A549 (cell line): ENCODE data around the gene HOXB5. TPM values are rescaled to one million over a fixed set of nuclear protein-coding genes. Genes with fewer than 3 reads are reported as not detected.
A peak's percentile ranks its signal among the peaks of the same experiment; 100 is the strongest.

Source experiments
- ATAC-seq, 2 experiments: fragments of 200-7000 bp in 1 of 2; fragments of >200 bp in 1 of 2; cut with Nextera tagmentation in 1 of 2; cut with Tn5 transposase in 1 of 2; 3 replicates each; pipeline versions ENCODE4 v1.8.0 to v1.9.1; 2018 to 2020; ENCODE audit warnings: mild to moderate bottlenecking in 1 of 2, moderate library complexity in 1 of 2
- CTCF ChIA-PET: fragments of 300-600 bp; sonication (Branson Sonifier 250); formaldehyde crosslinking; extraction: SDS; loops from one replicate; lab custom pipeline; 2021; ENCODE audit warnings: antibody characterized with exemption, inconsistent platforms; lab: Yijun Ruan, JAX
- POLR2A ChIA-PET: fragments of 350-600 bp; formaldehyde crosslinking; extraction: SDS; loops from one replicate; lab custom pipeline; 2021; ENCODE audit warnings: antibody characterized with exemption, inconsistent platforms; lab: Yijun Ruan, JAX
- DNase-seq, 2 experiments: peaks; one replicate each; pipeline versions ENCODE4 v3.0.0 to v3.0.0-alpha.2; 2011 to 2016; ENCODE audit warnings: low read depth in 1 of 2, low spot score in 1 of 2
- FAIRE-seq: peaks from 2 replicates; lab custom pipeline; 2011; peaks lifted over from hg19 to GRCh38; lab: Jason Lieb, UNC
- H3K27ac ChIP-seq, 2 experiments: fragments of >200 bp; sonication (Bioruptor Twin); formaldehyde crosslinking; 3 replicates each; pipeline ENCODE4 v1.5.1; 2016 to 2017
- H3K4me1 ChIP-seq: fragments of >200 bp; sonication (Bioruptor Twin); formaldehyde crosslinking; 3 replicates; pipeline ENCODE4 v1.6.1; 2016
- H3K4me2 ChIP-seq: fragments of >200 bp; sonication (Bioruptor Twin); formaldehyde crosslinking; 3 replicates; pipeline ENCODE4 v1.6.1; 2016
- H3K4me3 ChIP-seq: fragments of >200 bp; sonication (Bioruptor Twin); formaldehyde crosslinking; 3 replicates; pipeline ENCODE4 v1.5.1; 2016
- H3K9me3 ChIP-seq: fragments of >200 bp; sonication (Bioruptor Twin); formaldehyde crosslinking; 3 replicates; pipeline ENCODE4 v1.6.1; 2016
- EP300 ChIP-seq, 2 experiments: fragments of >200 bp; sonication (Bioruptor Twin); formaldehyde crosslinking; IDR thresholded peaks; 2 replicates in 1 of 2; 3 replicates in 1 of 2; pipeline ENCODE4 v1.6.1; 2016 to 2017
- ESRRA ChIP-seq: fragments of 150-350 bp; IDR thresholded peaks from 2 replicates; pipeline ENCODE4 v1.6.1; 2014; ENCODE audit warnings: mild to moderate bottlenecking, low read length, borderline replicate concordance
- HEYL ChIP-seq: fragments of 250-450 bp; sonication (Bioruptor Pico); IDR thresholded peaks from 2 replicates; pipeline ENCODE4 v1.8.0; 2021; ENCODE audit warnings: mild to moderate bottlenecking, moderate library complexity
- HOXA7 ChIP-seq: fragments of 250-450 bp; sonication (Bioruptor Pico); IDR thresholded peaks from 2 replicates; pipeline ENCODE4 v1.5.0; 2020; ENCODE audit warnings: mild to moderate bottlenecking, moderate library complexity
- HOXB13 ChIP-seq: fragments of 250-450 bp; sonication (Bioruptor Pico); IDR thresholded peaks from 2 replicates; pipeline ENCODE4 v1.5.0; 2020; ENCODE audit warnings: low read depth, mild to moderate bottlenecking, moderate library complexity
- JUN ChIP-seq, 2 experiments: fragments of >200 bp; sonication (Bioruptor Twin); formaldehyde crosslinking; IDR thresholded peaks; 2 replicates in 1 of 2; 3 replicates in 1 of 2; pipeline ENCODE4 v1.6.1; 2016 to 2017
- MYC ChIP-seq: IDR thresholded peaks from 2 replicates; pipeline ENCODE4 v1.6.1; 2012; ENCODE audit warnings: mild to moderate bottlenecking, inconsistent platforms, low read length, improper control_type of control experiment, borderline replicate concordance
- NPAS2 ChIP-seq: fragments of 250-450 bp; sonication (Bioruptor Pico); IDR thresholded peaks from 2 replicates; pipeline ENCODE4 v1.8.0; 2022; ENCODE audit warnings: mild to moderate bottlenecking, moderate library complexity, borderline replicate concordance
- PHF8 ChIP-seq: fragments of 200-600 bp; sonication (generic); IDR thresholded peaks from 2 replicates; pipeline ENCODE4 v1.6.1; 2016; ENCODE audit warnings: low read depth, mild to moderate bottlenecking, antibody characterized with exemption, moderate library complexity, borderline replicate concordance
- POLR2A ChIP-seq: IDR thresholded peaks from 2 replicates; pipeline ENCODE4 v1.6.1; 2012; ENCODE audit warnings: mild to moderate bottlenecking, low read length
- POLR2AphosphoS2 ChIP-seq: conservative IDR thresholded peaks from 2 replicates; pipeline ENCODE4 v1.6.1; 2012; ENCODE audit warnings: low read length, improper control_type of control experiment, inconsistent platforms
- RNF2 ChIP-seq: fragments of 200-600 bp; sonication (generic); IDR thresholded peaks from 2 replicates; pipeline ENCODE4 v1.6.1; 2016; ENCODE audit warnings: low read depth, mild to moderate bottlenecking, antibody characterized with exemption, moderate library complexity, borderline replicate concordance
- SREBF2 ChIP-seq: fragments of 450-650 bp; IDR thresholded peaks from 2 replicates; pipeline ENCODE4 v1.6.1; 2014; ENCODE audit warnings: mild to moderate bottlenecking, moderate library complexity
- TFCP2L1 ChIP-seq: fragments of 250-450 bp; sonication (Bioruptor Pico); IDR thresholded peaks from 2 replicates; pipeline ENCODE4 v1.5.0; 2021; ENCODE audit warnings: mild to moderate bottlenecking
- ZFP36 ChIP-seq: fragments of 450-650 bp; IDR thresholded peaks from 2 replicates; pipeline ENCODE4 v1.6.1; 2014; ENCODE audit warnings: borderline replicate concordance; ENCODE audit not compliant: partially characterized antibody
- WGBS: methylation state at CpG from one replicate; pipeline ENCODE4 v1.1.6; 2017; ENCODE audit errors: missing lambda C conversion rate; 5-methylcytosine and 5-hydroxymethylcytosine counted together
- polyA plus RNA-seq, 4 experiments: library from polyadenylated mRNA; depleted of rRNA in 3 of 4; stranded (reverse); fragments of >200 nt; fragmentation: RNase III in 1 of 4; extraction: RNeasy Plus Mini Kit Qiagen cat#74134 plus additional on column Dnase treatment in 1 of 4; gene quantifications; 2 replicates in 3 of 4; 3 replicates in 1 of 4; pipeline ENCODE4 v1.2.3, GENCODE V29; 2011 to 2017
- TF ChIP-seq, protein P1 (sequence below): IDR thresholded peaks from 2 replicates; pipeline ENCODE4 v1.6.1; 2012
- TF ChIP-seq, protein P2 (sequence below): fragments of 250-450 bp; sonication (Bioruptor Pico); IDR thresholded peaks from 2 replicates; pipeline ENCODE4 v1.5.0; 2021; ENCODE audit warnings: mild to moderate bottlenecking, moderate library complexity, borderline replicate concordance
- TF ChIP-seq, protein P3 (sequence below): IDR thresholded peaks from 2 replicates; pipeline ENCODE4 v1.6.1; 2012; ENCODE audit warnings: low read depth, borderline replicate concordance
- TF ChIP-seq, protein P4 (sequence below): fragments of 200-600 bp; sonication (generic); IDR thresholded peaks from 2 replicates; pipeline ENCODE4 v1.6.1; 2016; ENCODE audit warnings: antibody characterized with exemption, mild to moderate bottlenecking, moderate library complexity
- TF ChIP-seq, protein P5 (sequence below): IDR thresholded peaks from 2 replicates; pipeline ENCODE4 v1.6.1; 2012

The HOXB5 gene
- polyA plus RNA-seq, 2 of the 4 experiments (the other 2 are of a cell fraction), result 2.5 to 3.0 TPM

DNA sequence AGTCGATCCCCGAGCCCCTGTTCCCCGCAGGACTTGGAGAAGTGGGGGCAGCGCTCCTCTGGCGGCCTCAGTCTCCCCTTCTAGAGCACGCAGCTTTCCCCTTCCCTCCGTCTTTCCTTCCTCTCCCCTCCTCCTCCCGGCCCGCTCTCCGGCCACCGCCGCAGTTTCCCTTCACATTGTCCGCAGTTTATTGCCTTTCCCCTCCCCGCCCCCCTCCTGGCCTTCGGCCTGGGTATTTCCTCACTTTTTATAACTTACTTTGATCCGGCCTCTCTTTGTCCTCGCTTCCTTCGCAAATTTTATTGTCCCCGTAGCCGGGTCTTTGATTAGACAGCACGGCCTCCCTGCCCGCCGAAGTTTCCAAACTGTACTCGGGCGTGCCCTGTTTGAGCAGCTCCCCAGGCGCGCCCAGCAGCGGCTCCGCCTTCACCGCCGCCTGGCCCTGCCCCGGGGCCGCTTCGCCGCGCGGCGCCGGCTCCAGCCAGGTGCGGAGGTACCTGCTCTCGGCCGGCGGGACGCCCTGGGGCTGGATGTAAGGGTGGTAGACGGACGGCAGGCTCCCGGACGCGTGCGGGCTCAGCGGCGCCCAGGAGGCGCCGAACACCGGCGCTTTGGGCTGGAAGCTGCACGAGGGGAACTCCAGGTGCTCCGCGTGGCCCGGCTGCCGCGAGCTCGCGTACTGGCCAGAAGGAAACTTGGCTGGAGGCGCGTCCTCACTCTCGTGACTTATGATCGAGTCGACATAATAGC, 32.1 kb upstream of the HOXB5 start:
- FAIRE-seq, result no peak
- DNase-seq, result peak; percentile 66 to 84
- peak; percentile 66 to 82 for ATAC-seq
- H3K4me1 ChIP-seq, result peaks cover 15% of the 10 kb centered on the region; the same call in 2 of the 3 replicates
- ChIA-PET CTCF (interaction anchor here (0.6 to 9.7 kb wide), 16 partner anchors 11 to 1077 kb away, joined by 3 to 118 read pairs (median 5); partner anchors contain the start of gene HOXB8), POLR2A (interaction anchor here (0.5 to 2.9 kb wide), 16 partner anchors 11 to 577 kb away, joined by 3 to 45 read pairs (median 4); partner anchors contain the start of genes HOXB8 and NFE2L1)
- peak overlapping the region; percentile 92 for H3K4me2 ChIP-seq
- under 1% methylated on average over 52 of the region's 69 CpGs for WGBS
- no peak for TF ChIP-seq ZFP36
- 0 out of 2 replicates have a peak, but pooled peaks have one; percentile 10 for TF ChIP-seq TFCP2L1 (CRISPR knock-in tag)
- TF ChIP-seq POLR2AphosphoS2, result peak; percentile 51; the same call in 1 of the 2 replicates
- peak; percentile 54; the same call in 1 of the 2 replicates for TF ChIP-seq RNF2
- TF ChIP-seq, protein P1, sequence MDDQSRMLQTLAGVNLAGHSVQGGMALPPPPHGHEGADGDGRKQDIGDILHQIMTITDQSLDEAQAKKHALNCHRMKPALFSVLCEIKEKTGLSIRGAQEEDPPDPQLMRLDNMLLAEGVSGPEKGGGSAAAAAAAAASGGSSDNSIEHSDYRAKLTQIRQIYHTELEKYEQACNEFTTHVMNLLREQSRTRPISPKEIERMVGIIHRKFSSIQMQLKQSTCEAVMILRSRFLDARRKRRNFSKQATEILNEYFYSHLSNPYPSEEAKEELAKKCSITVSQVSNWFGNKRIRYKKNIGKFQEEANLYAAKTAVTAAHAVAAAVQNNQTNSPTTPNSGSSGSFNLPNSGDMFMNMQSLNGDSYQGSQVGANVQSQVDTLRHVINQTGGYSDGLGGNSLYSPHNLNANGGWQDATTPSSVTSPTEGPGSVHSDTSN, result peak; percentile 47; the same call in 1 of the 2 replicates
- TF ChIP-seq HOXB13 (CRISPR knock-in tag), result peak; percentile 63; the same call in 1 of the 2 replicates
- peak; percentile 71; the same call in 1 of the 2 replicates for TF ChIP-seq PHF8
- TF ChIP-seq, protein P2, sequence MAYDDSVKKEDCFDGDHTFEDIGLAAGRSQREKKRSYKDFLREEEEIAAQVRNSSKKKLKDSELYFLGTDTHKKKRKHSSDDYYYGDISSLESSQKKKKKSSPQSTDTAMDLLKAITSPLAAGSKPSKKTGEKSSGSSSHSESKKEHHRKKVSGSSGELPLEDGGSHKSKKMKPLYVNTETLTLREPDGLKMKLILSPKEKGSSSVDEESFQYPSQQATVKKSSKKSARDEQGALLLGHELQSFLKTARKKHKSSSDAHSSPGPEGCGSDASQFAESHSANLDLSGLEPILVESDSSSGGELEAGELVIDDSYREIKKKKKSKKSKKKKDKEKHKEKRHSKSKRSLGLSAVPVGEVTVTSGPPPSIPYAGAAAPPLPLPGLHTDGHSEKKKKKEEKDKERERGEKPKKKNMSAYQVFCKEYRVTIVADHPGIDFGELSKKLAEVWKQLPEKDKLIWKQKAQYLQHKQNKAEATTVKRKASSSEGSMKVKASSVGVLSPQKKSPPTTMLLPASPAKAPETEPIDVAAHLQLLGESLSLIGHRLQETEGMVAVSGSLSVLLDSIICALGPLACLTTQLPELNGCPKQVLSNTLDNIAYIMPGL (CRISPR knock-in tag), result peak; percentile 80; the same call in 1 of the 2 replicates
- peak in 1 of 2 experiments; percentile 76; a peak in 2 of 5 replicates for TF ChIP-seq JUN (IDR thresholded peaks at IDR 0.05)
- no peak for TF ChIP-seq ESRRA
- TF ChIP-seq EP300 (IDR thresholded peaks at IDR 0.05), result peak in 1 of 2 experiments; percentile 9; a peak in 1 of 5 replicates
- no peak for TF ChIP-seq NPAS2
- TF ChIP-seq, protein P3, sequence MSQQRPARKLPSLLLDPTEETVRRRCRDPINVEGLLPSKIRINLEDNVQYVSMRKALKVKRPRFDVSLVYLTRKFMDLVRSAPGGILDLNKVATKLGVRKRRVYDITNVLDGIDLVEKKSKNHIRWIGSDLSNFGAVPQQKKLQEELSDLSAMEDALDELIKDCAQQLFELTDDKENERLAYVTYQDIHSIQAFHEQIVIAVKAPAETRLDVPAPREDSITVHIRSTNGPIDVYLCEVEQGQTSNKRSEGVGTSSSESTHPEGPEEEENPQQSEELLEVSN, result peak; percentile 1; the same call in 1 of the 2 replicates
- TF ChIP-seq POLR2A, result peak; percentile 45
- TF ChIP-seq MYC, result 0 out of 2 replicates have a peak, but pooled peaks have one; percentile 13
- H3K27ac ChIP-seq, result peak overlapping the region; percentile 89 to 95
- H3K9me3 ChIP-seq, result no peaks in the 10 kb centered on the region
- peak overlapping the region; percentile 72 for H3K4me3 ChIP-seq

DNA sequence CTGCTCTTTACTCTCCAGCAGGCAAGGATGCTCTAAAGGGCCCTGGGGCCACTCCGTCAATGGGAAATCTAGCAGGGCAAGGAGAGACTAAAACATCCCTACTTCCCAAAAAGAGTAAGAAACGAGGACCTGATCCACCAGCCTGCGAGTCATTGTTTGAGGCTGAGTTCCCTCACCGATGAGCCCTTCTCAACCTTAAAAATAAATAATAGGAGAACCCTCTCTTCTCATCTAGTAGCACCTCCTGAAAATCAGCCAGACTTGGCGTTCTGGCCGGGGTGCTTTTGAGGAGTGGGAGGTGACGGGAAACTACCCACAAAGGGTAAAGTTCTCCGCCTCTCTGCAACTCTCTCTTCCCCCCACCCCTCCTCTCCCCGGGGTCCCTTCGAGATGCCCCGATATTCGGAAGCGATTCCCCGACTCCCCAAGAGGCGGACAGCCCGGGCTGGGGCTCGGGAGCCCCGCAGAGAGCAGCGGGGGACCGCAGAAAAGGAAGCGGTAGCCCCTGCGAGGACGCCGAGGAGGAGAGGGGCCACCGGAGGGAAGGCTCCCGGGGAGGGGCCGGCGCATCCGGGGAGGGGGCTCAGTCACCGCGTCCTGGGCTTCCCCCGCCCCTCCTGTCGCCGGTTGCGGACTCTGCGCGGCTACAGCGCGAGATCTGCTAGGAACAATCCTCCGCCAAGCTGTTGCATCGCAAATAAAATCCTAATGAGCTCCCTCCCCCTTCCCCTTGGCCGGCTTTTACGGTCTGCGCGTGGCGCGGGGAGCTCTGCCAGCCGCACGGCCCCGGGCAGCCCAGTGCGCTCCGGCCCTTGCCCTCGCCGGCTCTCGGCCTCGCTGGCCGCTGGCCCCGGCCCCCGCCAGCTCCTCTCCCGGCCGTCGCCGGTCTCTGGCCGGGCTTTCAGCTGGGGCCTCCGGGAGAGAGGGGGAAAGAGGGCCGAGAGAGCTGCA, 31.2 kb upstream of the HOXB5 start:
- Histone ChIP-seq H3K27ac (peak overlapping the region; percentile 89 to 95), H3K9me3 (no peaks in the 10 kb centered on the region), H3K4me1 (peaks cover 15% of the 10 kb centered on the region; the same call in 2 of the 3 replicates), H3K4me2 (peak overlapping the region; percentile 92), H3K4me3 (peak overlapping the region; percentile 72)
- no peak for FAIRE-seq
- WGBS, result 19% methylated on average over 23 of the region's 66 CpGs
- POLR2A ChIA-PET, result interaction anchor here (0.5 to 2.9 kb wide), 12 partner anchors 11 to 576 kb away, joined by 3 to 45 read pairs (median 5); partner anchors contain the start of genes HOXB8 and NFE2L1
- DNase-seq, result peak; percentile 50 to 74
- CTCF ChIA-PET, result interaction anchor here (0.6 to 9.7 kb wide), 22 partner anchors 10 to 1078 kb away, joined by 3 to 118 read pairs (median 5); partner anchors contain the start of gene HOXB8
- peak; percentile 37 to 65 for ATAC-seq
- TF ChIP-seq, protein P2 (CRISPR knock-in tag), result no peak
- TF ChIP-seq, protein P4, sequence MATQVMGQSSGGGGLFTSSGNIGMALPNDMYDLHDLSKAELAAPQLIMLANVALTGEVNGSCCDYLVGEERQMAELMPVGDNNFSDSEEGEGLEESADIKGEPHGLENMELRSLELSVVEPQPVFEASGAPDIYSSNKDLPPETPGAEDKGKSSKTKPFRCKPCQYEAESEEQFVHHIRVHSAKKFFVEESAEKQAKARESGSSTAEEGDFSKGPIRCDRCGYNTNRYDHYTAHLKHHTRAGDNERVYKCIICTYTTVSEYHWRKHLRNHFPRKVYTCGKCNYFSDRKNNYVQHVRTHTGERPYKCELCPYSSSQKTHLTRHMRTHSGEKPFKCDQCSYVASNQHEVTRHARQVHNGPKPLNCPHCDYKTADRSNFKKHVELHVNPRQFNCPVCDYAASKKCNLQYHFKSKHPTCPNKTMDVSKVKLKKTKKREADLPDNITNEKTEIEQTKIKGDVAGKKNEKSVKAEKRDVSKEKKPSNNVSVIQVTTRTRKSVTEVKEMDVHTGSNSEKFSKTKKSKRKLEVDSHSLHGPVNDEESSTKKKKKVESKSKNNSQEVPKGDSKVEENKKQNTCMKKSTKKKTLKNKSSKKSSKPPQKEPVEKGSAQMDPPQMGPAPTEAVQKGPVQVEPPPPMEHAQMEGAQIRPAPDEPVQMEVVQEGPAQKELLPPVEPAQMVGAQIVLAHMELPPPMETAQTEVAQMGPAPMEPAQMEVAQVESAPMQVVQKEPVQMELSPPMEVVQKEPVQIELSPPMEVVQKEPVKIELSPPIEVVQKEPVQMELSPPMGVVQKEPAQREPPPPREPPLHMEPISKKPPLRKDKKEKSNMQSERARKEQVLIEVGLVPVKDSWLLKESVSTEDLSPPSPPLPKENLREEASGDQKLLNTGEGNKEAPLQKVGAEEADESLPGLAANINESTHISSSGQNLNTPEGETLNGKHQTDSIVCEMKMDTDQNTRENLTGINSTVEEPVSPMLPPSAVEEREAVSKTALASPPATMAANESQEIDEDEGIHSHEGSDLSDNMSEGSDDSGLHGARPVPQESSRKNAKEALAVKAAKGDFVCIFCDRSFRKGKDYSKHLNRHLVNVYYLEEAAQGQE, result peak; percentile 42; the same call in 1 of the 2 replicates
- TF ChIP-seq, protein P5, sequence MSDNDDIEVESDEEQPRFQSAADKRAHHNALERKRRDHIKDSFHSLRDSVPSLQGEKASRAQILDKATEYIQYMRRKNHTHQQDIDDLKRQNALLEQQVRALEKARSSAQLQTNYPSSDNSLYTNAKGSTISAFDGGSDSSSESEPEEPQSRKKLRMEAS, result peak; percentile 20
- TF ChIP-seq POLR2AphosphoS2, result peak; percentile 70; the same call in 1 of the 2 replicates
- TF ChIP-seq PHF8, result no peak; the same call in 1 of the 2 replicates
- peak; percentile 63; the same call in 1 of the 2 replicates for TF ChIP-seq HOXA7 (CRISPR knock-in tag)
- no peak for TF ChIP-seq SREBF2
- TF ChIP-seq HEYL (CRISPR knock-in tag), result no peak
